ENCODE data around the gene MXD1. TPM values are rescaled to one million over a fixed set of nuclear protein-coding genes. Genes with fewer than 3 reads are reported as not detected.

The MXD1 gene
- total RNA-seq, 1 experiment from 2014 or later = 6.5 TPM

- ATAC-seq (no peak), DNase-seq (ENCODE audit: low read depth, low spot score) (no peak)
- POLR2A ChIA-PET = interaction anchor here (0.7 kb wide), 1 partner anchor 12 kb away, joined by 6 read pairs; the partner anchor contains the start of gene MXD1
- Histone ChIP-seq H3K4me3 (ENCODE audit: low read depth in 2 of 2, low read length in 2 of 2) (no peak overlapping the region), H3K9me3 (ENCODE audit: control insufficient read depth, insufficient read depth, low read depth, low read length) (no peaks in the 10 kb centered on the region), H3K4me1 (ENCODE audit: control insufficient read depth, insufficient read depth, low read length) (no peaks in the 10 kb centered on the region), H3K27ac (ENCODE audit: low read length) (no peak overlapping the region), H3K36me3 (ENCODE audit: control insufficient read depth, insufficient read depth, low read length) (peaks cover 44% of the 10 kb centered on the region), H3K27me3 (ENCODE audit: control insufficient read depth, insufficient read depth, low read length) (no peaks in the 10 kb centered on the region)
- in situ Hi-C loops (cut with HindIII; ENCODE audit: low pct_unique_long_range_greater_than_20kb, low sequenced_read_pairs) = no loop called here
- intact Hi-C loops (cut with micrococcal nuclease; ENCODE audit: unreplicated experiment) = no loop called here
- CTCF ChIA-PET = interaction anchor here (1.2 kb wide), 1 partner anchor 178 kb away, joined by 5 read pairs; no protein-coding TSS in a partner anchor
- no TSS peak for BruUV-seq (replicated peaks)
- TF ChIP-seq TCF7L2 (IDR thresholded peaks at IDR 0.05; ENCODE audit: low read depth, low read length) (no peak), POLR2AphosphoS5 (IDR thresholded peaks at IDR 0.05; ENCODE audit: low read depth, low read length) (no peak), REST (IDR thresholded peaks at IDR 0.05; ENCODE audit: insufficient read depth in 1 of 2, low read depth in 2 of 2, low read length in 1 of 2) (no peak), SIN3A (IDR thresholded peaks at IDR 0.05; ENCODE audit: borderline replicate concordance, insufficient read depth, low read depth, low read length) (no peak)
- TF ChIP-seq, protein P1, sequence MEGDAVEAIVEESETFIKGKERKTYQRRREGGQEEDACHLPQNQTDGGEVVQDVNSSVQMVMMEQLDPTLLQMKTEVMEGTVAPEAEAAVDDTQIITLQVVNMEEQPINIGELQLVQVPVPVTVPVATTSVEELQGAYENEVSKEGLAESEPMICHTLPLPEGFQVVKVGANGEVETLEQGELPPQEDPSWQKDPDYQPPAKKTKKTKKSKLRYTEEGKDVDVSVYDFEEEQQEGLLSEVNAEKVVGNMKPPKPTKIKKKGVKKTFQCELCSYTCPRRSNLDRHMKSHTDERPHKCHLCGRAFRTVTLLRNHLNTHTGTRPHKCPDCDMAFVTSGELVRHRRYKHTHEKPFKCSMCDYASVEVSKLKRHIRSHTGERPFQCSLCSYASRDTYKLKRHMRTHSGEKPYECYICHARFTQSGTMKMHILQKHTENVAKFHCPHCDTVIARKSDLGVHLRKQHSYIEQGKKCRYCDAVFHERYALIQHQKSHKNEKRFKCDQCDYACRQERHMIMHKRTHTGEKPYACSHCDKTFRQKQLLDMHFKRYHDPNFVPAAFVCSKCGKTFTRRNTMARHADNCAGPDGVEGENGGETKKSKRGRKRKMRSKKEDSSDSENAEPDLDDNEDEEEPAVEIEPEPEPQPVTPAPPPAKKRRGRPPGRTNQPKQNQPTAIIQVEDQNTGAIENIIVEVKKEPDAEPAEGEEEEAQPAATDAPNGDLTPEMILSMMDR (IDR thresholded peaks at IDR 0.05) = no peak
These were observed 12.5 kb upstream of the MXD1 start for GRCh38 chr2:69902213-69902922.

GRCh38 chr2:69907216-69907615 is 7.7 kb upstream of the MXD1 start:
- Histone ChIP-seq H3K9me3 (ENCODE audit: control insufficient read depth, insufficient read depth, low read depth, low read length) (no peaks in the 10 kb centered on the region), H3K4me1 (ENCODE audit: control insufficient read depth, insufficient read depth, low read length) (no peaks in the 10 kb centered on the region), H3K36me3 (ENCODE audit: control insufficient read depth, insufficient read depth, low read length) (peaks cover 31% of the 10 kb centered on the region), H3K4me3 (ENCODE audit: low read depth in 2 of 2, low read length in 2 of 2) (no peak overlapping the region), H3K27ac (ENCODE audit: low read length) (no peak overlapping the region), H3K27me3 (ENCODE audit: control insufficient read depth, insufficient read depth, low read length) (no peaks in the 10 kb centered on the region)
- intact Hi-C loops (cut with micrococcal nuclease; ENCODE audit: unreplicated experiment) = no loop called here
- CTCF ChIA-PET = no interaction called here
- no peak for DNase-seq (ENCODE audit: low read depth, low spot score)
- in situ Hi-C loops (cut with HindIII; ENCODE audit: low pct_unique_long_range_greater_than_20kb, low sequenced_read_pairs) = no loop called here
- TF ChIP-seq POLR2AphosphoS5 (IDR thresholded peaks at IDR 0.05; ENCODE audit: low read depth, low read length) (no peak), REST (IDR thresholded peaks at IDR 0.05; ENCODE audit: insufficient read depth in 1 of 2, low read depth in 2 of 2, low read length in 1 of 2) (no peak), TCF7L2 (IDR thresholded peaks at IDR 0.05; ENCODE audit: low read depth, low read length) (no peak), SIN3A (IDR thresholded peaks at IDR 0.05; ENCODE audit: borderline replicate concordance, insufficient read depth, low read depth, low read length) (no peak)
- TF ChIP-seq, protein P1 (IDR thresholded peaks at IDR 0.05) = no peak
- no peak for ATAC-seq
- no TSS peak for BruUV-seq (replicated peaks)
- POLR2A ChIA-PET = interaction anchor here (0.6 kb wide), 2 partner anchors 13 to 214 kb away, joined by 4 to 6 read pairs; no protein-coding TSS in a partner anchor
